Tibial nerve (tissue), 4 donors: ENCODE results near the gene RAB5B. TPM values are rescaled to one million over a fixed set of nuclear protein-coding genes. Genes with fewer than 3 reads are reported as not detected.
A peak's percentile ranks its signal among the peaks of the same experiment; 100 is the strongest.
"Not testable (repeated sequence)": the region's sequence is repeated elsewhere in the genome, so short reads cannot be mapped to it uniquely, and the experiment has no call there.

Source experiments
- DNase-seq, 2 donors: peaks; one replicate each; pipeline ENCODE4 v3.0.0-alpha.2; 2019; ENCODE audit warnings: low spot score in 2 of 2
- H3K27ac ChIP-seq, 4 donors: fragments of 200-600 bp; sonication (generic) in 3 of 4; one replicate each; pipeline ENCODE4 v1.5.1; 2017 to 2019; ENCODE audit warnings: mild to moderate bottlenecking in 1 of 4
- H3K27me3 ChIP-seq, 2 donors: fragments of 200-600 bp; sonication (generic) in 1 of 2; one replicate each; pipeline versions ENCODE4 v1.5.1 to v1.6.0; 2017 to 2019
- H3K36me3 ChIP-seq, 3 donors: fragments of 200-600 bp; sonication (generic); one replicate each; pipeline ENCODE4 v1.5.1; 2018 to 2019
- H3K4me1 ChIP-seq, 4 donors: fragments of 200-600 bp; sonication (generic) in 3 of 4; one replicate each; pipeline ENCODE4 v1.5.1; 2017 to 2019
- H3K4me3 ChIP-seq, 4 donors: fragments of 200-600 bp; sonication (generic) in 3 of 4; one replicate each; pipeline ENCODE4 v1.5.1; 2017 to 2019; ENCODE audit warnings: mild to moderate bottlenecking in 1 of 4, moderate library complexity in 1 of 4
- H3K9me3 ChIP-seq, 4 donors: fragments of 200-600 bp; sonication (generic) in 3 of 4; one replicate each; pipeline ENCODE4 v1.5.1; 2017 to 2019
- CTCF ChIP-seq, 5 experiments: fragments of 200-600 bp in 3 of 5; fragments of 450-650 bp in 2 of 5; sonication (generic) in 3 of 5; IDR thresholded peaks; one replicate each; pipeline ENCODE4 v1.5.1; 2016 to 2019; ENCODE audit warnings: antibody characterized with exemption in 5 of 5, mild to moderate bottlenecking in 3 of 5, moderate library complexity in 2 of 5
- EP300 ChIP-seq, 2 donors: sonication (generic); formaldehyde crosslinking; IDR thresholded peaks; one replicate each; pipeline ENCODE4 v1.6.1; 2017; ENCODE audit warnings: antibody characterized with exemption in 2 of 2, mild to moderate bottlenecking in 1 of 2
- POLR2A ChIP-seq, 2 donors: fragments of 450-650 bp; IDR thresholded peaks; one replicate each; pipeline ENCODE4 v1.6.1; 2017; ENCODE audit warnings: antibody characterized with exemption in 2 of 2, mild to moderate bottlenecking in 2 of 2, moderate library complexity in 2 of 2
- WGBS, 2 donors: methylation state at CpG; one replicate each; pipeline ENCODE4 v1.1.5; 2018; 5-methylcytosine and 5-hydroxymethylcytosine counted together
- total RNA-seq, 4 donors: library from RNA; depleted of rRNA; stranded (reverse); fragments of >200 nt; gene quantifications; one replicate each; pipeline ENCODE4 v1.1.0, GENCODE V29; 2016

The RAB5B gene
- total RNA-seq, 4 donors from 2014 or later: 71.7 to 111 (median 83.0) TPM

- peaks cover 0 to 23% (median 16%) of the 10 kb centered on the region in 4 donors for H3K4me1 ChIP-seq
- TF ChIP-seq CTCF (IDR thresholded peaks at IDR 0.05): no peak
- no peak for TF ChIP-seq POLR2A (IDR thresholded peaks at IDR 0.05)
- TF ChIP-seq EP300 (IDR thresholded peaks at IDR 0.05): no peak
- no peaks in the 10 kb centered on the region for H3K27me3 ChIP-seq
- DNase-seq: no peak
- no peak overlapping the region for H3K4me3 ChIP-seq
- 94 to 100% methylated on average over 1 of the region's 1 CpG for WGBS, 2 donors
- H3K27ac ChIP-seq: no peak overlapping the region
- peaks cover 0 to 57% (median 6%) of the 10 kb centered on the region in 3 donors for H3K36me3 ChIP-seq
- H3K9me3 ChIP-seq: no peaks in the 10 kb centered on the region
Measured at GRCh38 chr12:56040151-56040550, 66.3 kb downstream of the RAB5B start.

- peaks cover 0 to 23% (median 16%) of the 10 kb centered on the region in 4 donors for H3K4me1 ChIP-seq
- peak overlapping the region; percentile 85 to 97 (median 92) for H3K27ac ChIP-seq
- H3K27me3 ChIP-seq: no peaks in the 10 kb centered on the region
- no peak for DNase-seq
- H3K9me3 ChIP-seq: no peaks in the 10 kb centered on the region
- TF ChIP-seq EP300 (IDR thresholded peaks at IDR 0.05): no peak
- no peak for TF ChIP-seq CTCF (IDR thresholded peaks at IDR 0.05)
- no peak for TF ChIP-seq POLR2A (IDR thresholded peaks at IDR 0.05)
- 59 to 63% methylated on average over 14 of the region's 14 CpGs for WGBS, 2 donors
- peaks cover 0 to 53% (median 6%) of the 10 kb centered on the region in 3 donors for H3K36me3 ChIP-seq
- peak overlapping the region; percentile 64 to 89 (median 79) for H3K4me3 ChIP-seq
Measured at GRCh38 chr12:56040963-56041551, 67.2 kb downstream of the RAB5B start.

GRCh38 chr12:56041552-56042429, 67.9 kb downstream of the RAB5B start, which contains the start of gene RPS26:
TSS of gene RPS26 (plus strand) at chr12:56041918. CDS start at chr12:56042167, 249 bp downstream.
- no peaks in the 10 kb centered on the region for H3K9me3 ChIP-seq
- H3K4me1 ChIP-seq: peaks cover 0 to 24% (median 16%) of the 10 kb centered on the region in 4 donors
- WGBS, 2 donors: 0 to 1% methylated on average over 46 to 50 of the region's 50 CpGs
- peaks cover 0 to 46% (median 6%) of the 10 kb centered on the region in 3 donors for H3K36me3 ChIP-seq
- no peaks in the 10 kb centered on the region for H3K27me3 ChIP-seq
- peak; percentile 90 to 94 for DNase-seq
- peak within 1 kb of the TSS; percentile 85 to 97 (median 92) for H3K27ac ChIP-seq
- peak; percentile 76 to 98 for TF ChIP-seq EP300 (IDR thresholded peaks at IDR 0.05)
- peak; percentile 67 to 78 for TF ChIP-seq POLR2A (IDR thresholded peaks at IDR 0.05)
- TF ChIP-seq CTCF (IDR thresholded peaks at IDR 0.05): peak; percentile 20 to 59 (median 42)
- H3K4me3 ChIP-seq: peak within 1 kb of the TSS; percentile 64 to 89 (median 79)

- H3K27me3 ChIP-seq, DNase-seq, H3K9me3 ChIP-seq: not testable (repeated sequence)
- Histone ChIP-seq H3K27ac (peak overlapping the region; percentile 85 to 97 (median 92)), H3K4me3 (peak overlapping the region; percentile 64 to 89 (median 79)), H3K36me3 (peaks cover 0 to 39% (median 6%) of the 10 kb centered on the region in 3 donors), H3K4me1 (peaks cover 0 to 26% (median 16%) of the 10 kb centered on the region in 4 donors)
- 1 to 2% methylated on average over 15 to 20 of the region's 20 CpGs for WGBS, 2 donors
Measured at GRCh38 chr12:56042430-56042813, 68.5 kb downstream of the RAB5B start.

GRCh38 chr12:56042843-56043242, 69.0 kb downstream of the RAB5B start:
- 37 to 39% methylated on average over 9 of the region's 9 CpGs for WGBS, 2 donors
- Histone ChIP-seq H3K27ac (peak overlapping the region in 3 of 4 donors; percentile 88 to 97 (median 96)), H3K4me1 (peaks cover 0 to 26% (median 16%) of the 10 kb centered on the region in 4 donors), H3K36me3 (peaks cover 0 to 36% (median 6%) of the 10 kb centered on the region in 3 donors), H3K9me3 (no peaks in the 10 kb centered on the region), H3K4me3 (peak overlapping the region; percentile 64 to 89 (median 79)), H3K27me3 (no peaks in the 10 kb centered on the region)
- TF ChIP-seq POLR2A (IDR thresholded peaks at IDR 0.05): no peak
- TF ChIP-seq CTCF (IDR thresholded peaks at IDR 0.05): no peak
- no peak for TF ChIP-seq EP300 (IDR thresholded peaks at IDR 0.05)
- DNase-seq: no peak

Other genes with a start within 250 kb of the RAB5B start
- gene CD63, start 245.1 kb upstream of the RAB5B start, total RNA-seq: 100 to 1,000 TPM; 478 to 624 (median 544) TPM
- 1 to 10 TPM; 1.8 to 5.7 (median 4.0) TPM for gene GDF11, start 231.0 kb upstream of the RAB5B start, total RNA-seq
- gene SARNP, start 156.4 kb upstream of the RAB5B start, total RNA-seq: 10 to 100 TPM; 33.3 to 62.8 (median 52.8) TPM
- gene ORMDL2, start 156.0 kb upstream of the RAB5B start, total RNA-seq: 10 to 100 TPM; 12.9 to 18.6 (median 14.5) TPM
- gene DNAJC14, start 144.5 kb upstream of the RAB5B start, total RNA-seq: 10 to 100 TPM; 34.5 to 51.2 (median 40.9) TPM
- 10 to 100 TPM in 1 of 4 donors, 1 to 10 TPM in 3; 3.1 to 35.1 (median 5.6) TPM for gene MMP19, start 131.1 kb upstream of the RAB5B start, total RNA-seq
- 10 to 100 TPM; 25.3 to 53.4 (median 39.9) TPM for gene PYM1, start 46.2 kb upstream of the RAB5B start, total RNA-seq
- 100 to 1,000 TPM in 1 of 4 donors, 10 to 100 TPM in 3; 24.9 to 544 (median 34.3) TPM for gene DGKA, start 42.9 kb upstream of the RAB5B start, total RNA-seq
- gene PMEL, start 8.0 kb upstream of the RAB5B start, total RNA-seq: 1 to 10 TPM in 1 of 4 donors, under 1 TPM in 1, not detected in 2; 0.87 to 1.6 TPM
- gene CDK2, start 7.2 kb upstream of the RAB5B start, total RNA-seq: 10 to 100 TPM; 10.3 to 22.2 (median 13.8) TPM
- 10 to 100 TPM; 20.4 to 39.1 (median 28.1) TPM for gene SUOX, start 23.2 kb downstream of the RAB5B start, total RNA-seq
- gene IKZF4, start 47.0 kb downstream of the RAB5B start, total RNA-seq: 1 to 10 TPM; 3.8 to 9.6 (median 6.4) TPM
- gene RPS26, start 67.8 kb downstream of the RAB5B start, total RNA-seq: 1,000 to 10,000 TPM in 2 of 4 donors, 100 to 1,000 TPM in 2; 308 to 1,324 (median 859) TPM
- gene ERBB3, start 106.1 kb downstream of the RAB5B start, total RNA-seq: 100 to 1,000 TPM in 2 of 4 donors, 10 to 100 TPM in 2; 90.6 to 165 (median 99.8) TPM
- gene PA2G4, start 130.5 kb downstream of the RAB5B start, total RNA-seq: 100 to 1,000 TPM in 1 of 4 donors, 10 to 100 TPM in 3; 79.6 to 104 (median 93.5) TPM
- gene RPL41, start 142.6 kb downstream of the RAB5B start, total RNA-seq: 1,000 to 10,000 TPM; 2,638 to 4,802 (median 2,805) TPM
- 1 to 10 TPM; 2.9 to 5.1 (median 4.8) TPM for gene ZC3H10, start 144.2 kb downstream of the RAB5B start, total RNA-seq
- gene ESYT1, start 154.2 kb downstream of the RAB5B start, total RNA-seq: 100 to 1,000 TPM in 3 of 4 donors, 10 to 100 TPM in 1; 91.2 to 235 (median 210) TPM
- gene MYL6B, start 178.5 kb downstream of the RAB5B start, total RNA-seq: 10 to 100 TPM; 43.5 to 80.4 (median 59.1) TPM
- 1,000 to 10,000 TPM; 1,194 to 1,879 (median 1,515) TPM for gene MYL6, start 184.3 kb downstream of the RAB5B start, total RNA-seq
- 100 to 1,000 TPM; 104 to 139 (median 117) TPM for gene SMARCC2, start 215.4 kb downstream of the RAB5B start, total RNA-seq
- 10 to 100 TPM; 50.0 to 81.6 (median 62.0) TPM for gene RNF41, start 247.8 kb downstream of the RAB5B start, total RNA-seq